GM18520 (cell line): ENCODE results near the gene PANK3.
"Not testable (repeated sequence)": the region's sequence is repeated elsewhere in the genome, so short reads cannot be mapped to it uniquely, and the experiment has no call there.

Source experiments
- ATAC-seq: cut with Tn5 transposase; IDR thresholded peaks from one replicate; pipeline ENCODE4 v1.9.1; 2021; ENCODE audit not compliant: unreplicated experiment

The PANK3 gene

GRCh38 chr5:168553377-168554130 lies 25.6 kb downstream of the PANK3 start:
- no peak for ATAC-seq

GRCh38 chr5:168552146-168552545 lies 27.0 kb downstream of the PANK3 start:
- no peak for ATAC-seq

GRCh38 chr5:168550656-168551055 lies 28.5 kb downstream of the PANK3 start:
- ATAC-seq = no peak

- no peak for ATAC-seq
Measured at GRCh38 chr5:168549554-168549953, 29.6 kb downstream of the PANK3 start.

- ATAC-seq = no peak
Measured at GRCh38 chr5:168537176-168537575, 42.0 kb downstream of the PANK3 start.

GRCh38 chr5:168534351-168534750 lies 44.8 kb downstream of the PANK3 start:
- ATAC-seq = not testable (repeated sequence)

- no peak for ATAC-seq
Measured at GRCh38 chr5:168531987-168532864, 46.9 kb downstream of the PANK3 start.

GRCh38 chr5:168531191-168531590 lies 48.0 kb downstream of the PANK3 start:
- ATAC-seq = no peak

- no peak for ATAC-seq
Measured at GRCh38 chr5:168530621-168531150, 48.5 kb downstream of the PANK3 start.

- ATAC-seq = no peak
Measured at GRCh38 chr5:168529374-168530234, 49.6 kb downstream of the PANK3 start.

GRCh38 chr5:168528521-168529373 lies 50.4 kb downstream of the PANK3 start, which contains the start of gene FBLL1:
TSS of gene FBLL1 (plus strand) at chr5:168529305. CDS start at chr5:168529505, 200 bp downstream.
- no peak for ATAC-seq

- ATAC-seq = no peak
Measured at GRCh38 chr5:168527756-168528295, 51.3 kb downstream of the PANK3 start.

GRCh38 chr5:168525856-168526255 lies 53.3 kb downstream of the PANK3 start:
- no peak for ATAC-seq

- ATAC-seq = no peak
Measured at GRCh38 chr5:168513861-168514428, 65.2 kb downstream of the PANK3 start.

- ATAC-seq = no peak
Measured at GRCh38 chr5:168502563-168503237, 76.5 kb downstream of the PANK3 start.
